ENCODE results near the gene SLC15A5. TPM values are rescaled to one million over a fixed set of nuclear protein-coding genes. Genes with fewer than 3 reads are reported as not detected.

SLC15A5 gene
- total RNA-seq, 3 donors from 2014 or later, result not detected

- H3K4me1 Mint-ChIP-seq (ENCODE audit: low read depth), result no peaks in the 10 kb centered on the region
- no peak overlapping the region for H3K4me3 Mint-ChIP-seq
- H3K27me3 Mint-ChIP-seq (ENCODE audit: low read depth), result no peaks in the 10 kb centered on the region
- ATAC-seq (no peak), DNase-seq (no peak)
- H3K9me3 Mint-ChIP-seq, result peaks cover 3% of the 10 kb centered on the region
- no peaks in the 10 kb centered on the region for H3K36me3 Mint-ChIP-seq (ENCODE audit: insufficient read depth)
Measured at GRCh38 chr12:16285586-16285985, 8.1 kb upstream of the SLC15A5 start.

- H3K27me3 Mint-ChIP-seq (ENCODE audit: low read depth), result no peaks in the 10 kb centered on the region
- no peaks in the 10 kb centered on the region for H3K36me3 Mint-ChIP-seq (ENCODE audit: insufficient read depth)
- peaks cover 7% of the 10 kb centered on the region for H3K9me3 Mint-ChIP-seq
- ATAC-seq (no peak), DNase-seq (no peak)
- H3K4me3 Mint-ChIP-seq, result no peak overlapping the region
- H3K4me1 Mint-ChIP-seq (ENCODE audit: low read depth), result no peaks in the 10 kb centered on the region
Measured at GRCh38 chr12:16282978-16283377, 5.5 kb upstream of the SLC15A5 start.

GRCh38 chr12:16282081-16282480, 4.6 kb upstream of the SLC15A5 start:
- H3K9me3 Mint-ChIP-seq, result peaks cover 7% of the 10 kb centered on the region
- H3K4me3 Mint-ChIP-seq, result no peak overlapping the region
- no peaks in the 10 kb centered on the region for H3K4me1 Mint-ChIP-seq (ENCODE audit: low read depth)
- no peaks in the 10 kb centered on the region for H3K27me3 Mint-ChIP-seq (ENCODE audit: low read depth)
- H3K36me3 Mint-ChIP-seq (ENCODE audit: insufficient read depth), result no peaks in the 10 kb centered on the region
- DNase-seq (no peak), ATAC-seq (no peak)

DNA sequence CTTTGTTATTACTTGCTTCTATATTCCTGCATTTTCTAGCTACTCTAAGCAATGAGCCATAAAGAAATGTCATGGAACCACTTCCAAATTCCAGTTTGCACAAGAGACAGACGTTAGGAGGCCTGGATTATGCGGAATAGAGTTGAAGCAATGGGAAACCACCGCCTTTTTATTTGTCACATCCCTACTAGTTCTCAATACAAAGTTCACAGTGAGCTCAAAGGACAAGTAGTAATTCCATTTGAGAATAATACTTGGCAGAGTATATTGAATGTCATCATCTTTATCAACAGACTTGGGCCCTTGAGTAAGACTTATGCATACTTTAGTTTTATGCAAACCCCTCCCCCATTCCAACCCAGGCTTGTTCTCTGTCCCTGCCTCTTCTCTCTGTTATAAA, 3.7 kb upstream of the SLC15A5 start:
- no peaks in the 10 kb centered on the region for H3K4me1 Mint-ChIP-seq (ENCODE audit: low read depth)
- no peak for ATAC-seq
- peaks cover 7% of the 10 kb centered on the region for H3K9me3 Mint-ChIP-seq

DNA sequence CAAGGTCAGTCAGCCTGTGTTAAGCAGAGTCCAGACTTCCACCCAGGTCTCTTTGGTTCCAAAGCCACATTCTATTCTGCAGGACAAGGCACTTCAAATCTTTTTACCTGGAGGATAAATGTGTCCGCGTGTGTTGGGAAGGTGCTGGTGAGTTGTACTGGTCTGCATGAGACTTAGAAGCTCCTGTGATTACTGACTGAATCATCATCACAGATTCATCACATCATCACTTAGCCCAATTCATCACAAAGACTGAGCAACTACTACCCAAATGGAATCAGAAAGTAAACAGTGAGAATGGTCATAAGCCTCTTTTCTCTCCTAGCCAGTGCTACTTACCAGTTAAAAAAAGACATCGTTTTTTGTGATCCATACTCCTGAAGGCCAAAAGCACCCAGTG, 5.3 kb downstream of the SLC15A5 start:
- H3K27me3 Mint-ChIP-seq (ENCODE audit: low read depth), result no peaks in the 10 kb centered on the region
- DNase-seq (no peak), ATAC-seq (no peak)
- H3K4me3 Mint-ChIP-seq, result no peak overlapping the region
- no peaks in the 10 kb centered on the region for H3K4me1 Mint-ChIP-seq (ENCODE audit: low read depth)
- H3K9me3 Mint-ChIP-seq, result no peaks in the 10 kb centered on the region
- no peaks in the 10 kb centered on the region for H3K36me3 Mint-ChIP-seq (ENCODE audit: insufficient read depth)

More for the DNA sequence above, 3.7 kb upstream of the SLC15A5 start:
- Mint-ChIP-seq H3K36me3 (ENCODE audit: insufficient read depth) (no peaks in the 10 kb centered on the region), H3K4me3 (no peak overlapping the region), H3K27me3 (ENCODE audit: low read depth) (no peaks in the 10 kb centered on the region)
- no peak for DNase-seq

GRCh38 chr12:16271062-16271461, 6.4 kb downstream of the SLC15A5 start:
- ATAC-seq (no peak), DNase-seq (no peak)
- H3K4me3 Mint-ChIP-seq, result no peak overlapping the region
- H3K27me3 Mint-ChIP-seq (ENCODE audit: low read depth), result no peaks in the 10 kb centered on the region
- H3K36me3 Mint-ChIP-seq (ENCODE audit: insufficient read depth), result no peaks in the 10 kb centered on the region
- no peaks in the 10 kb centered on the region for H3K4me1 Mint-ChIP-seq (ENCODE audit: low read depth)
- no peaks in the 10 kb centered on the region for H3K9me3 Mint-ChIP-seq

DNA sequence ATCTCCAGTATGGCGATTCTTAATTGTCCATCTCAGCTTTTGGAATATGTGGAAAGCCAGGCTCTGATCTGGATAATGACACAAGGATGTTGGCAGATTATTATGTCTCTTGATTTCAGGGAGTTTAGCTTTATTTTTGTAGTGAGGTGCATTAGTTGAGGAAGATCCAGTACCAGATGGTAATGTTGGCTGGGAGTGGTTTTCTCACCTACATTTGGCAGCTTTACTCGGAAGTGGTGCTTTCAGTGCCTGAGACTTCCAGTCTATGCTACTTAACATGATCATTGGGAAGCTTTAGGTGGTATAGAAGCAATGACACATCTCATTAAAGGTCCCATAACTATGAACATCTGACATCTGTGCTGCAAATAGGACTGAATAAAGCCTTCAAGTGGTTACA, 7.5 kb downstream of the SLC15A5 start:
- no peak for ATAC-seq
- no peaks in the 10 kb centered on the region for H3K36me3 Mint-ChIP-seq (ENCODE audit: insufficient read depth)
- no peak overlapping the region for H3K4me3 Mint-ChIP-seq
- no peak for DNase-seq
- no peaks in the 10 kb centered on the region for H3K27me3 Mint-ChIP-seq (ENCODE audit: low read depth)
- H3K9me3 Mint-ChIP-seq, result no peaks in the 10 kb centered on the region
- H3K4me1 Mint-ChIP-seq (ENCODE audit: low read depth), result no peaks in the 10 kb centered on the region

DNA sequence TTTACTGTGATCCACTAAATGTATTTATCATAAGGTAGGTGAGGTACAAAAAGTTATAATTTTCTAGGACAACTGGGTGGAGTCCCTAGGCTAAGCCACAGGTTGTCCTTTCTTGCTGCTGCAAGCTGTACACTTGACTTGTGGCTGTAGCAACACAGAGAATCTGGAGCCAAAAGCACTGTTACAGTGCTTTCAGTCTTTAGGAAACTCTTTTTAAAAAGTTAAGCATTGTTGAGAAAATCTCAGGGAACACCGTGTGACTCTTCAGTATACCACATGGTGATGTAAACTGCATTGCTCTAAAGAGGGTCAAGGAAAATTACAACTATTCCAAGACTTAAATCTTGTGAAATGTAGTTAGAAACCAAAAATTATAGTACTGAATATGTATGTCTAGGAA, 11.4 kb downstream of the SLC15A5 start:
- Mint-ChIP-seq H3K36me3 (ENCODE audit: insufficient read depth) (no peaks in the 10 kb centered on the region), H3K9me3 (peaks cover 11% of the 10 kb centered on the region), H3K4me3 (no peak overlapping the region), H3K27me3 (ENCODE audit: low read depth) (no peaks in the 10 kb centered on the region), H3K4me1 (ENCODE audit: low read depth) (no peaks in the 10 kb centered on the region)
- no peak for ATAC-seq
- no peak for DNase-seq

GRCh38 chr12:16261944-16262475, 15.5 kb downstream of the SLC15A5 start:
- H3K4me3 Mint-ChIP-seq, result no peak overlapping the region
- DNase-seq, result no peak
- no peaks in the 10 kb centered on the region for H3K4me1 Mint-ChIP-seq (ENCODE audit: low read depth)
- H3K36me3 Mint-ChIP-seq (ENCODE audit: insufficient read depth), result no peaks in the 10 kb centered on the region
- no peaks in the 10 kb centered on the region for H3K27me3 Mint-ChIP-seq (ENCODE audit: low read depth)
- no peak for ATAC-seq
- H3K9me3 Mint-ChIP-seq, result peaks cover 11% of the 10 kb centered on the region

- Mint-ChIP-seq H3K9me3 (peaks cover 11% of the 10 kb centered on the region), H3K4me3 (no peak overlapping the region), H3K27me3 (ENCODE audit: low read depth) (no peaks in the 10 kb centered on the region), H3K36me3 (ENCODE audit: insufficient read depth) (no peaks in the 10 kb centered on the region), H3K4me1 (ENCODE audit: low read depth) (no peaks in the 10 kb centered on the region)
- ATAC-seq, result no peak
- no peak for DNase-seq
Measured at GRCh38 chr12:16260206-16260605, 17.3 kb downstream of the SLC15A5 start.

DNA sequence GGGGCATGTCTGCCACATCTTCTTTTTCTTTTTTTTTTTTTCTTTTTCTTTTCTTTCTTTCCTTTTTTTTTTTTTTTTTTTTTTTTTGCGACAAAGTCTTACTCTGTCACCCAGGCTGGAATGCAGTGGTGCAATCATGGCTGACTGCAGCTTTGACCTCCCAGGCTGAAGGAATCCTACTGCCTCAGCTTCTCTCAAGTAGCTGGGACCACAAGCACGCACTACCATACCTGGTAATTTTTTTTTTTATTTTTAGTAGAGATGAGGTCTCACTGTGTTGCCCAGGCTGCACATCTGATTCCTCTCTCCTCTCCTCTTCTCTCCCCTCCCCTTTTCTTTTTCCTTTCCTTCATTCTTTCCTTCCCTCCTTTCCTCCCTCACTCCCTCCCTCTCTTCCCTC, 18.5 kb downstream of the SLC15A5 start:
- Mint-ChIP-seq H3K4me1 (ENCODE audit: low read depth) (no peaks in the 10 kb centered on the region), H3K4me3 (no peak overlapping the region), H3K27me3 (ENCODE audit: low read depth) (no peaks in the 10 kb centered on the region)

DNA sequence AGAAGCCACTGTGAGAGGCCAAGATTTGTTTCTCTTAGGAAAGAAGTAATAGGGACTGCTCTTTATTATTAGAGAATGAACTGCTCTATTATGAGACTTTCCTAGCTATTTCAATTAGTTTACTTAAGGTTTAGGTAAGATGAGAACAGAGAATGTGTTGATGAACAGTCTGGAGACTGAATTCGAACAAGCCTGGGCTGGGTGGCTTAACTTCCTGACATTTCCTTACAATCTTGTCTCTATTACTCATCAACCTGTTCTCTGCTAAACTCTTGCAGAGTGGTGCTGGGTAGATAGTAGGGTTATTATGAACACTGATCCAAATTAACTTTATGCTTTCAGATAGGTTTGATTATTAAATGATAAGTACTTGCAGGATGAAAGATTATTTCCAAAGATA, 31.2 kb downstream of the SLC15A5 start:
- ATAC-seq, result no peak
- Mint-ChIP-seq H3K4me3 (no peak overlapping the region), H3K9me3 (no peaks in the 10 kb centered on the region), H3K4me1 (ENCODE audit: low read depth) (no peaks in the 10 kb centered on the region), H3K27me3 (ENCODE audit: low read depth) (no peaks in the 10 kb centered on the region), H3K36me3 (ENCODE audit: insufficient read depth) (no peaks in the 10 kb centered on the region)
- no peak for DNase-seq

More for the DNA sequence above, 18.5 kb downstream of the SLC15A5 start:
- Mint-ChIP-seq H3K36me3 (ENCODE audit: insufficient read depth) (no peaks in the 10 kb centered on the region), H3K9me3 (peaks cover 15% of the 10 kb centered on the region)
- no peak for ATAC-seq
- DNase-seq, result no peak

DNA sequence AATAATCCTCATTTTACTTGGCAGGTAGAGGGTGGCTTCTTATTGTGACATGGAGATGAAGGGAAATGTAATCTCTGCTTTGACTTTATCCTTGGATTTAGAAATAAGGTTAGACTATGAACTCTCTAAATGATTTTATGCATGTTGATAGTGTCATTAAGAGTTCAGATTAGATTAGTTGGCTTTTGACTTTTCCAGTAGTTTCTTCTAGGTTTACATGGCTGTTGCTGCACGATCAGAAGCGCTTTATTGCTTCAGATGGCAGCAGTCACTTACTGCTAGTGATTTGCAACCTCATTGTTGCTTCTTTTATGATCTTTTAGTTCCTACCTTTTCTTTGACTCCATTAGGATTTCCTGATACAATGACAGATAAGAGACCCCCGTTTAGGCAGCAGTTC, 32.3 kb downstream of the SLC15A5 start:
- no peaks in the 10 kb centered on the region for H3K9me3 Mint-ChIP-seq
- no peak overlapping the region for H3K4me3 Mint-ChIP-seq
- no peaks in the 10 kb centered on the region for H3K36me3 Mint-ChIP-seq (ENCODE audit: insufficient read depth)
- no peak for DNase-seq
- no peaks in the 10 kb centered on the region for H3K27me3 Mint-ChIP-seq (ENCODE audit: low read depth)
- no peaks in the 10 kb centered on the region for H3K4me1 Mint-ChIP-seq (ENCODE audit: low read depth)
- ATAC-seq, result no peak

DNA sequence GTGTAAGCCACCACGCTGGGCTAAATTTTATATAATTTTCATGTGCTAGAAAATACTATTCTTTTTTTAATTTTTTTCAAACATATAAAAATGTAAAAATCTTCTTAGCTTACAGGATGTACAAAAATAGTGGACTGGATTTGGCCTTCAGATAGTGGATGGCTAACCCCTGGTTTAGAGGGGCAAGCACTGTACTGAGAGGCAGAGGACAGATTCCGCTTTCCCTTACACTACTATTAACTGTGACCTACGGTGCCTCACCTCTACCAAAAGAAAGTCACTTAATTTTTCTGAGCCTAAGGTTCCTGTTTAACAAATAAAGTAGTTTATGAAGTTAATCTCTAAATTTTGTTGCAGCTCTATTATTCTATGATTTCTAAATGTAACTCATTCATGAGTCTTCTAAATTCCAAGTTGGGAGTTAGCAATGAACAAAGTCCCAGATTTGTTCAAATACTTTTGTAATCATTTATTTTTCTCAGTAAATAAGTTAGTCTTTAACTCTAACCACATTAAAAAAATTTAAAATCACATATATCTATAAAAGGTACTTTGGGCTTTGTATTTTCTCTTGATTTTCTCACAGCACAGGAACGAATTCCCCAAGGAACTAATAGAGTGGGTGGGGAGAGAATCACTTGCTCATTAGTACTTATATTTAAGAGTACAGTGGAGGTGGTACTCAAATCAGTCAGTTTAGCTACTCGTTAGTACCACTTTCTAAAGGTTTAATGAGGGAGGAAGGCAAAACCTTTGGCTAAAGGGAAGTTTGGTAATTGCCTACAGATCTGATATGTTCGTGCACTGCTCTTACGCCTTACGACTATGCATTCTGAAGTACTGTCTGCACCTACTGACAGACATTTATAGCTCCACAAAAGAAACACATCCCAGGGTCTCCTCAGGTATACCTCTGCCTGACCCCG, 33.7 kb downstream of the SLC15A5 start:
- no peaks in the 10 kb centered on the region for H3K4me1 Mint-ChIP-seq (ENCODE audit: low read depth)
- no peaks in the 10 kb centered on the region for H3K9me3 Mint-ChIP-seq
- DNase-seq (no peak), ATAC-seq (no peak)
- no peaks in the 10 kb centered on the region for H3K27me3 Mint-ChIP-seq (ENCODE audit: low read depth)
- H3K4me3 Mint-ChIP-seq, result no peak overlapping the region
- no peaks in the 10 kb centered on the region for H3K36me3 Mint-ChIP-seq (ENCODE audit: insufficient read depth)

DNA sequence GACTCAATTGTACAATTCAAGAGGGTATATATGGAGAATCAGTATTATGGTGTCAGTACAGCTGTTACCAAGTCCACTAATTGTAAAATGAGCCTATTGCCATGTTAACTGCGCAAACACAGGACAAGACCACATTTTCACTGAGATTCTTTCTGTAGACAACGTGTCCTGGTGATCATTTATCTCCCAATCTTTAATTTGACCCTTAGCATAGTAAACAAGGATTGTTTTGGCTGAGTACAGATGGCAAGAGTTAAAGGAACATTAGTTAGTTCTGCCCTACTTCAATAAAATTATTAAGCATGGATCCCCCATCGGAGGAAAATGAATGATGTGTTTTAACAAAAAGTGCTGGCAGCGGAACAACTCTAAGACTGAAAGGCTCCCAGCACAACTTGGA, 36.1 kb downstream of the SLC15A5 start:
- H3K4me3 Mint-ChIP-seq, result no peak overlapping the region
- no peaks in the 10 kb centered on the region for H3K36me3 Mint-ChIP-seq (ENCODE audit: insufficient read depth)
- no peaks in the 10 kb centered on the region for H3K9me3 Mint-ChIP-seq
- no peaks in the 10 kb centered on the region for H3K27me3 Mint-ChIP-seq (ENCODE audit: low read depth)
- no peaks in the 10 kb centered on the region for H3K4me1 Mint-ChIP-seq (ENCODE audit: low read depth)
- DNase-seq (no peak), ATAC-seq (no peak)
